ENCODE measurements around the gene KSR1.

- TF ChIP-seq CTCF (IDR thresholded peaks at IDR 0.05) (no peak), POLR2A (IDR thresholded peaks at IDR 0.05) (no peak)
Measured at GRCh38 chr17:27551701-27552248, 95.5 kb downstream of the KSR1 start.
